Ectodermal cell (in vitro differentiated cells): ENCODE results near the gene ARHGEF37.

Experiments
- H3K27ac ChIP-seq: 2 replicates; pipeline ENCODE4 v1.7.0; 2013; ENCODE audit warnings: mild to moderate bottlenecking, low read depth, low read length; ENCODE audit not compliant: insufficient read depth, poor library complexity, severe bottlenecking
- H3K27me3 ChIP-seq: 2 replicates; pipeline ENCODE4 v1.7.0; 2013; ENCODE audit warnings: mild to moderate bottlenecking, low read length; ENCODE audit not compliant: insufficient read depth, control insufficient read depth, poor library complexity, severe bottlenecking
- H3K36me3 ChIP-seq: one replicate; pipeline ENCODE4 v1.7.0; 2013; ENCODE audit warnings: low read length; ENCODE audit not compliant: control insufficient read depth, insufficient read depth
- H3K4me1 ChIP-seq: one replicate; pipeline ENCODE4 v1.7.0; 2013; ENCODE audit warnings: low read length; ENCODE audit not compliant: control insufficient read depth, insufficient read depth
- H3K4me3 ChIP-seq: 2 replicates; pipeline ENCODE4 v1.7.0; 2013; ENCODE audit warnings: low read depth, low read length, control low read depth; ENCODE audit not compliant: insufficient read depth
- H3K9me3 ChIP-seq: 2 replicates; pipeline ENCODE4 v1.7.0; 2013; ENCODE audit warnings: mild to moderate bottlenecking, low read length, moderate library complexity; ENCODE audit not compliant: control insufficient read depth
- WGBS, 2 experiments: methylation state at CpG; one replicate each; pipeline ENCODE4 v1.1.7; 2013; ENCODE audit warnings: missing lambda C conversion rate in 2 of 2; 5-methylcytosine and 5-hydroxymethylcytosine counted together

The ARHGEF37 gene

DNA sequence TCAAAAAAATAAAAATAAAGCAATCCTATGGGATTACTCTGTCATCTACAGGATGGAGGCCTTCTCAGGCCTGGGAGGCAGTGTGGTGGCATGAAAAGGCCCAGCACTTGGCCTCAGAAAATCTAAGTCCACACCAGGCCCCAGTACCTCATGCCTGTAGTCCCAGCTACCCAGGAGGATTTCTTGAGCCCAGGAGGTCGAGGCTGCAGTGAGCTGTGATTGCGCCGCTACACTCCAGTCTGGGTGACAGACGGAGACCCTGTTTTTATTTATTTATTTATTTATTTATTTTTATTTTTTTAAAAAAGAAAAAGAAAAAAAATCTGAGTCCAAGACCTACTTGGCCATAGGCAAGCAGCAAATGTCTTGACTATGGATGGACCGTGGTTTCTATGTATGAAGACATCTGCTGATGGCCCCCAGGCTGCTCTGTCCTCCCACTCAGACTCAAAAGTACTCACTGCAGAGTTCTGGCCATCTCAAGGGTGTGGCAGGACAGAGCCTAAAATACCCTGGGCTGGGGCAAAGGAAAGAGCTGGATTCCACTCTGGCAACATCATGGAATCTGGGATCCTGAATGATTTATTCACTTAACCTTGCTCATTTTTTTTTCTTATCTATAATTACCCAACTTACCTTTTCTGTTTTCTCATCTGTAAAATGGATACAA, 55.0 kb downstream of the ARHGEF37 start:
- no peaks in the 10 kb centered on the region for H3K36me3 ChIP-seq
- no peak overlapping the region for H3K4me3 ChIP-seq
- H3K27me3 ChIP-seq, result no peaks in the 10 kb centered on the region
- no peak overlapping the region for H3K27ac ChIP-seq
- peaks cover 8% of the 10 kb centered on the region for H3K4me1 ChIP-seq
- H3K9me3 ChIP-seq, result no peaks in the 10 kb centered on the region
- WGBS, 2 experiments, result 89 to 100% methylated on average over 2 to 5 of the region's 5 CpGs

DNA sequence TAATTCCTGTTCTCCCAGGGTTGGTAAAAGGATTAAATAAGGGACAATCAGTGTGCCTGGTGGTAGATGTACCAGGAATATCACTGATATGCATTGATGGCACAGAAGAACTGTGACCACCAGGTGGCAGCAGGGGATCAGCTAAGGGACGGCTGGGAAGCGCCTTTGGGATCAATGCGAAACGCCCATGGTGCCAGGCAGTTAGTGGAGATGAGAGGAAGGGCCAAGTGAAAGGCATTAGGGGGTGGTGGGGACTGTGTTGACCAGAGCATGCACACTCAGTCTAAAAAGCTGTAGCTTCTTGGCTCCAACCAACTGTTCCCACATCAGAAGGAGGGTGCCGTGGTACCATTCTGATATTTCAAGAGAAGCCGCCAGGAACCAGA, 55.6 kb downstream of the ARHGEF37 start:
- Histone ChIP-seq H3K36me3 (no peaks in the 10 kb centered on the region), H3K4me1 (peaks cover 8% of the 10 kb centered on the region), H3K27me3 (no peaks in the 10 kb centered on the region), H3K27ac (no peak overlapping the region), H3K4me3 (no peak overlapping the region), H3K9me3 (no peaks in the 10 kb centered on the region)
- WGBS, 2 experiments, result 10 to 27% methylated on average over 4 to 5 of the region's 6 CpGs

DNA sequence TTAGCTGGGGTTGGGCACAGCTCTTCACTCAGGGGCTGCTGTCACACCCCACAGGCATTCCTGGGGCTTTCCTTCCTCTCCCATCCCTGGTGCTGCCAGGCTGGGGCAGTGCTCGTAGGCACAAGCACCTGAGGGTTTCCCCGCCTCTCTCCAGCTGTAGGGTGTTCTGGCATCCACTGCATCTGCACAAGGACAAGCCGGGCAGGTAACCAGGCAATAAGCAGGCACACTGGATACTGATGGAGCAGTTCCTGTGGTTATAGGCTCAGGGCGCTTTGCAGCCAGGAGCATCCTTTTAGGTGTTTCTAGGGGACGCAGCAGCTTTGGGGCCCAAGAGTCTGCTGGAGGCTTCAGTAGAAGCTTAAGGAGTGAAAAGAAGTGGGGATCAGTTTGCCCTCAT, 56.8 kb downstream of the ARHGEF37 start:
- Histone ChIP-seq H3K27me3 (no peaks in the 10 kb centered on the region), H3K27ac (no peak overlapping the region), H3K4me3 (no peak overlapping the region), H3K9me3 (no peaks in the 10 kb centered on the region), H3K4me1 (no peaks in the 10 kb centered on the region), H3K36me3 (no peaks in the 10 kb centered on the region)
- 92 to 95% methylated on average over 5 of the region's 5 CpGs for WGBS, 2 experiments

DNA sequence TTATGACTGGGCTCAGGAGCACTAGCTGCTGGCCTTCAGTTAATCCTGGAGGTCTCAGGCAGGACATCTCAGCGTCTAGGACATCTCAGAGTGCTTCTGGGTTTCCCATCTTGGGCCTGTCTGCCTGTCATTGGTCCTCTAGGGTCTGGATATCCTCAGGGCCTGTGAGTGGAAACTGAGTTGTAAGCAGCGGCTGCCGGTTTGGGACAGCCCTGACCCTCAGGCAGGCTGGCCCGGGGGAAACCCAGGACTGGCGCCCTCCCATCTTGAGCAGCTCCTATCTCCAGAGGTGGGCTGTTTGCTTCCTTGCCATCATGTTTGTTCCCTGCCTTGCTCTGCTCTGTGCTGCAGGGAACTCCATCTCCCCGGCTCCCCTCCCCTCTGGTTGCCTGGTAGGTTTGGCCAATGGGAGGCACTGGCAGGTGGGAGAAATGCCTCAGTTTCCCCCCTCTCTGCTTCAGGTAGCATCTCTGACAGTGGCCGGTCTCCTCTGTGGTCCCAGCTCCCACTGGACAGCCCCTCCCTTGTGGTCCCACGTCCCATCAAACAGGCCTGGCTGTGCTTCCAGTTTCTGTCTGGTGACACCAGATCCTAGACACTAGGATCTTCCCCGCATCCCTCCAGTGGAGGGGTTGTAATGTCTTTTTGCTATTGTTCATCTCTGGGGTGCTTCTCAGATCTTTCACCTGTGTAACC, 57.4 kb downstream of the ARHGEF37 start:
- Histone ChIP-seq H3K27me3 (no peaks in the 10 kb centered on the region), H3K36me3 (no peaks in the 10 kb centered on the region), H3K4me1 (no peaks in the 10 kb centered on the region), H3K27ac (no peak overlapping the region), H3K4me3 (no peak overlapping the region), H3K9me3 (no peaks in the 10 kb centered on the region)
- WGBS, 2 experiments, result 86 to 91% methylated on average over 9 of the region's 9 CpGs

DNA sequence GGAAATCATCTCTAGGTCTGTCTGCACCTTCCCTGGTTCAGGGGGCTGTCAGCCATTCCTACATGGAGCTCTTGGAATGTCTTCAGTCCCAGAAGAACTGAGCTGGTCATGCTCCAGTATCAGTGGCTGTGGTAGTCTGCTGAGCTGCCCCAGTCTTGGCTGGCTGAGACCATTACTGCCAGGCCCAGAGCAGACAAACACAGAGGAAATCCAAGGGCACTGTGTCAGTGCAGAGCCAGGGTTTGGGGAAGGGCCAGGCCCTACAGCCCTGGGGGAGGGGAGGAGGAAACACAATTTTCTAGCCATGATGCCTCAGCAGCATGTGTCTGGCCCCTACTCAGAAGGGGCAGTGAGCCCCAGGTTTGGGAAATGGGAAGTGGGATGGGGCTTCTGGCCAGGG, 58.4 kb downstream of the ARHGEF37 start:
- no peaks in the 10 kb centered on the region for H3K36me3 ChIP-seq

DNA sequence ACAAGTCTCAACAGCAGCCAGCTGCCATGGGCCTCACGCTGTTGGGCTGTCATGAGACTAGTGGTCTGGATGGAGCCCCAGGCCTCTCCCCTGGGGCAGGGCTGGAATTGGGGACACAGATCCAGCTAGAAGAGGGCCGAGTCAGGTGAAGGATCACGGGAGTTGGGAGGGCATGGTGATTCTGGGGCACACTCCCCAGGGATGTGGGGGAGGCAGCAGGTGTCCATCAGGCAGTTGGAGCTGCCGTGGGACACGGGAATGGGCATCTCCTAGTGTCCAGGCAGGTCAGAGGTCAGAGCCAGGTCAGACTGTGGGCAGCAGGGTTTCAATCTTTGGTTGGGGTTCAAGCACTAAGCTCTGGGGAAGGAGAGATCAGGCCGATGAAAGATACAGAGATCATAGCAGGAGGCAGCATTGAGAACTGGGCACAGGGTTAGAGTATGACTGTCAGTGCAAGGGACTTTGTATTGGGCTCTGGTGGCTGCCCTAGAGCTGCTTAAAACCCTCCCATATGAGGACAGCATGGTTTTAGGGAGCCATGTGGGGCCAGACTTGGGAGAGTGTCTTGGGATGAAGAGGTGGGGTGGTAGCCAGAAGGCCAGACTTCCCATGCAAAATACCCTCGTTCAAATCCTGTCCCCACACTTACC, 59.2 kb downstream of the ARHGEF37 start:
- H3K36me3 ChIP-seq, result no peaks in the 10 kb centered on the region
- no peaks in the 10 kb centered on the region for H3K4me1 ChIP-seq
- 92% methylated on average over 7 of the region's 7 CpGs for WGBS, 2 experiments
- no peaks in the 10 kb centered on the region for H3K9me3 ChIP-seq
- H3K27me3 ChIP-seq, result no peaks in the 10 kb centered on the region
- H3K4me3 ChIP-seq, result no peak overlapping the region
- H3K27ac ChIP-seq, result no peak overlapping the region

More for the DNA sequence above, 58.4 kb downstream of the ARHGEF37 start:
- Histone ChIP-seq H3K4me1 (no peaks in the 10 kb centered on the region), H3K27ac (no peak overlapping the region), H3K9me3 (no peaks in the 10 kb centered on the region), H3K4me3 (no peak overlapping the region), H3K27me3 (no peaks in the 10 kb centered on the region)

DNA sequence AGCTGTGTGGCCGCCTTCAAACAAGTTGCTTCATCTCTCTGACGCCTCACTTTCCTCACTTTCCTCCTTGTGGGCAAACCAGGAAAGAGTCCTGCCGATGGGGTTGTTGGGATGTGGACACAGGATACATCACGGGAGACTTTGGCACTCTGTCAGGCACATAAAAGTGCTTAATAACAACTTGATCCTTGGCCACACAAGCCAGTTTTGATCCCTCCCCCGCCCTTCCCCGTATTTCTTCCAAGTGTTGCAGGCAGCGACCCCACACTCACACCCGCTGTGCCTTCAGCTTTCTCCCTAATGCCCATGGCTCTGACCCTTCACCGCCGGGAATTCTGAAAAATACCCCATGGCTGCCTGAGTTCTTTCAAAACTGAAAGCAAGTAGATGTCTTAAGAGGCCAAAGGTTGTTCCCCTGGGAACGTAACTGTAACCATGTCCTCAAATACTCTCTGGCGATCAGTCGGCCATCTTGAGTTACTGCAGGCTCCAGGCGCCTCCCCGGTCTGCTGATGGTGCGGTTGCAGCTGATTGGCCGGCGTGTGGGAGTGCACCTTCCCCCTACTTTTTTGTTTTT, 59.8 kb downstream of the ARHGEF37 start:
- Histone ChIP-seq H3K9me3 (no peaks in the 10 kb centered on the region), H3K27ac (no peak overlapping the region), H3K36me3 (no peaks in the 10 kb centered on the region), H3K4me3 (no peak overlapping the region), H3K27me3 (no peaks in the 10 kb centered on the region), H3K4me1 (no peaks in the 10 kb centered on the region)
- 89 to 90% methylated on average over 18 of the region's 18 CpGs for WGBS, 2 experiments

DNA sequence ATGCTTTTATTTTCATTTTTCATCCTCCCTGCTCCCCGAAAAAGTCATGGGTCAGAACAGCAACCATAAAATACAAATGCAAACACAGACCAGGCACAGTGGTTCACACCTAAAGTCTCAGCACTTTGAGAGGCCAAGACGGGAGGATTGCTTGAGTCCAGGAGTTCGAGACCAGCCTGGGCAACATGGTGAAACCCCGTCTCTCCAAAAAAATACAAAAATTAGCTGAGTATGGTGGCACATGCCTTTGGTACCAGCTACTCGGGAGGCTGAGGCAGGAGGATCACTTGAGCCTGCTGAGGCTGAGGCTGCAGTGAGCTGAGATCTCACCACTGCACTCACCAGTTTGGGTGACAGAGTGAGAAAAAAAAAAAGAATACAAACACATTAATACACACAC, 60.3 kb downstream of the ARHGEF37 start:
- H3K9me3 ChIP-seq, result no peaks in the 10 kb centered on the region
- no peaks in the 10 kb centered on the region for H3K36me3 ChIP-seq
- no peaks in the 10 kb centered on the region for H3K27me3 ChIP-seq
- H3K27ac ChIP-seq, result no peak overlapping the region
- H3K4me1 ChIP-seq, result no peaks in the 10 kb centered on the region
- 92% methylated on average over 5 of the region's 5 CpGs for WGBS, 2 experiments
- H3K4me3 ChIP-seq, result no peak overlapping the region

DNA sequence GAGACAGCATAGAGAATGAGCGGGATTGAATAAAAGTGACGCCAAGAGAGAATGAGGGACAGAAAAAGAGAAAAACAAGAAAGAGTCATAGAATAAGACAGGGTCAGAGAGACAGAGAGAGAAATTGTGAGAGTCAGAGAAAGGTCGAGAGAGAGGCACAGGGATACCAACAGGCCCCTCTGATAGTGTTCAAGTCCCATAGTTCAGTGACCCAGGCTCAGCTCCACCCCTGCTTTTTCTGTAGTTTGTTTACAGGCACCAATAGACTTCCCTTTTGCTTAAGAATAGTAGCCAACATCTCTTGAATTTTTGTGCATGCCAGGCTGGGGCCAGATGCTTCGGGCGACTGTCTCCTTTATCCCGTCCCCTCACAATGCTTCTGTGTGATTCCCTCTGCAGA, 62.5 kb downstream of the ARHGEF37 start:
- Histone ChIP-seq H3K27ac (no peak overlapping the region), H3K27me3 (no peaks in the 10 kb centered on the region), H3K4me3 (no peak overlapping the region), H3K4me1 (no peaks in the 10 kb centered on the region), H3K36me3 (no peaks in the 10 kb centered on the region), H3K9me3 (no peaks in the 10 kb centered on the region)
- WGBS, 2 experiments, result 89 to 94% methylated on average over 6 of the region's 6 CpGs

DNA sequence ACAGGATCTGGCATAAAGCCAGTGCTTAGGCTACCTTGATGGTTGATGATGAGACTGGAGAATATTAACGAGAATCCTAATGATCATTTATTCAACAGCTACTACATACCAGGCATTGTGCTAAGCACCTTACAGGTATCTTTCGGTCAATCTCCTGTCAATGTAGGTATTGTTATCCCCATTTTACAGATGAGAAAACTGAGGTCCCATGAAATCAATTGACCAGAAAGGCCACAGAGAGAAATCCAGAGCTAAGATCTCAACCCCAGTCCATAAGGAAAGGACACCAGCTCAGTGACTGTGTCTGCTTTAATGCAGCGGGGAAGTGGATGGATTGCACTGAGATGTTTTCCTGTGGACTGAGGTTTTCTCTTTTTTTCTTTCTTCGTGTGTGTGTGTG, 63.3 kb downstream of the ARHGEF37 start:
- no peaks in the 10 kb centered on the region for H3K9me3 ChIP-seq
- no peaks in the 10 kb centered on the region for H3K4me1 ChIP-seq
- no peaks in the 10 kb centered on the region for H3K27me3 ChIP-seq
- no peaks in the 10 kb centered on the region for H3K36me3 ChIP-seq
- WGBS, 2 experiments, result 96 to 100% methylated on average over 2 to 3 of the region's 4 CpGs
- no peak overlapping the region for H3K4me3 ChIP-seq
- no peak overlapping the region for H3K27ac ChIP-seq
